ENCODE measurements around the gene CRIP2.

CRIP2 gene

GRCh38 chr14:105495101-105495989, 20.7 kb downstream of the CRIP2 start:
- no peak for TF ChIP-seq CTCF (IDR thresholded peaks at IDR 0.05; ENCODE audit: low read depth, low read length, missing control alignments)
- no peak overlapping the region for H3K4me3 ChIP-seq (replicated peaks; ENCODE audit: low read depth, low read length)
- DNase-seq (ENCODE audit: extremely low read depth, low read depth), result no peak

GRCh38 chr14:105495990-105496830, 21.6 kb downstream of the CRIP2 start:
- no peak for DNase-seq (ENCODE audit: extremely low read depth, low read depth)
- TF ChIP-seq CTCF (IDR thresholded peaks at IDR 0.05; ENCODE audit: low read depth, low read length, missing control alignments), result no peak
- no peak overlapping the region for H3K4me3 ChIP-seq (replicated peaks; ENCODE audit: low read depth, low read length)

- TF ChIP-seq CTCF (IDR thresholded peaks at IDR 0.05; ENCODE audit: low read depth, low read length, missing control alignments), result no peak
- DNase-seq (ENCODE audit: extremely low read depth, low read depth), result no peak
- no peak overlapping the region for H3K4me3 ChIP-seq (replicated peaks; ENCODE audit: low read depth, low read length)
Observed at GRCh38 chr14:105496831-105497591, 22.4 kb downstream of the CRIP2 start.

- no peak for DNase-seq (ENCODE audit: extremely low read depth, low read depth)
- TF ChIP-seq CTCF (IDR thresholded peaks at IDR 0.05; ENCODE audit: low read depth, low read length, missing control alignments), result no peak
- no peak overlapping the region for H3K4me3 ChIP-seq (replicated peaks; ENCODE audit: low read depth, low read length)
Observed at GRCh38 chr14:105497671-105498429, 23.2 kb downstream of the CRIP2 start.

- no peak for DNase-seq (ENCODE audit: extremely low read depth, low read depth)
- no peak for TF ChIP-seq CTCF (IDR thresholded peaks at IDR 0.05; ENCODE audit: low read depth, low read length, missing control alignments)
Observed at GRCh38 chr14:105498430-105499255, 24.0 kb downstream of the CRIP2 start.

More at GRCh38 chr14:105498430-105499255, 24.0 kb downstream of the CRIP2 start:
- H3K4me3 ChIP-seq (replicated peaks; ENCODE audit: low read depth, low read length), result no peak overlapping the region
